Islet precursor cell (in vitro differentiated cells): ENCODE measurements around the gene MMP20.

Experiments used
- DNase-seq: peaks from one replicate; pipeline ENCODE4 v3.0.0-alpha.2; 2018

The MMP20 gene

DNA sequence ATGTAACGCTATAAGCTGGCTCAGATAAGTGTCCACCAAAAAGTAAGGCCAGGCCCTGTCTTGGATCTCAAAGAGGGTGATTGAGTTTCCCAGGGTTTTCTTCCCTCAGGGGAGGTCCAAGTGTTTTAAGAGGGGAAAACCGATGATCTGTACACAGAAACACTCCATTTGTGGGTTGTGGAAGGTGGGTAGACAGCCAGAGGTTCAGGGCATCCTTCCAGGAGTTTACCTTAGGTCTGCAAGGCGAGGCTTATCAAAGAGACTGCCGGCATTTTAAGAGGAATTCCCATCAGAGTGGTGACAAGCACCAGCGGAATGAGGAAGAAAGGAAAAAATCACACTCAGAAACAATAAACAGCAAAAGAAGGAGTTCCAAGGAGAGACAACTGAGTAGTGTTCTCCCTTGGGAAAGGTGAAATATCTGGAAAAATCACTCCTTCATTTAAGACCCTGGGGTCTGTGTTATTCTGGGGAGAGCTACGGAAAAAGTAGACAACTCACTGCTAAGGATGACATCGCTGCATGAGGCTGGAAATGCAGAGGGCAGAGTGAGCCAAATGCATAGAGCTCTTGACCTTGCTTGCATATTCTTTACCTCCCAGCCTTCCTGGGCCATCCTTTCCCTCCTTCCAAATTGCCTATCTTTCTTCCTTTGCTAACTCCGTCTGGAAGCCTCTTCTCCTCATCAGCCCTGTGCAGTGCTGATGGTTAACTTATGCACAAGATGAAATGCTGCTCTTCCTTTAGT, 72.5 kb downstream of the MMP20 start:
- peak; percentile 95 for DNase-seq

DNA sequence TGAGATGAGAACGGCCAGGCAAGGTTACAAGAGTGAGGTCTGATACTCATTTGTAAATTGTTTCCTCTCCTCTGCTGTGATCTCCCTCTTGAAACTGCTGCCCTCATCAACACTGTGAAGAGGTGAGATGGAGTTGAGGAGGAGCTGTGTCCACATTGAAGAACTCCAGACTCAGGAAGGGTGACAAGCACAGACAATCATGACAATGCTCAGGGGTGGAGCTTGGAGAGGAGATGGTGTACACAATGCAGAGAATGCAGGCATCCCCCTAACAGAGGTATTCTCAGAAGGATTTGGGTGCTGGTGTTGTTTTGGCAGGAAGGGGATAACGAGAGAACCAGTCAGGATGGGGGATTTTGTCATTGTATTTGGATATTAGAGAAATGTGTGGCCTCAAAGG, 73.1 kb downstream of the MMP20 start:
- DNase-seq, result peak; percentile 90

- DNase-seq, result peak; percentile 60
These were observed 73.9 kb downstream of the MMP20 start for GRCh38 chr11:102551169-102551781.

GRCh38 chr11:102546923-102547471, 78.1 kb downstream of the MMP20 start:
- DNase-seq, result no peak

DNA sequence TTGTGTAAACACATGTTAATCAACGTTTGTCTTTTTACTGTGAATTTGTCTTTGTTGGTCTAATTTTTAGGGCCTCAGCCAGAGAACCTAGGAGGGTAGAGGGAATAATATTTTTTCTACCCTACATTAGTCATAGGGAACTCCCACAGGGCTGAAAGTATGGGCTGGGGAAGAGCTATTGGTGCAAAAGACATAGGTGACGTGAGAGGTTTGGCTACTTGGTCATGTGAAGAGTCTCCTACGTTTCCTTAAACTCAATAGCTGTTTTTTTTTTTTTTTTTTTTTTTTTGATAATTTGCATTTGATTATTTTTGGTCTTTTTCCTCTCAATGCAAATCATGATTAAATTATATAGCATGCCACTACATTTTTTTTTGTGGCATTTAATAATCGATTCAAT, 78.7 kb downstream of the MMP20 start:
- no peak for DNase-seq

GRCh38 chr11:102545701-102546100, 79.4 kb downstream of the MMP20 start:
- DNase-seq, result no peak

DNA sequence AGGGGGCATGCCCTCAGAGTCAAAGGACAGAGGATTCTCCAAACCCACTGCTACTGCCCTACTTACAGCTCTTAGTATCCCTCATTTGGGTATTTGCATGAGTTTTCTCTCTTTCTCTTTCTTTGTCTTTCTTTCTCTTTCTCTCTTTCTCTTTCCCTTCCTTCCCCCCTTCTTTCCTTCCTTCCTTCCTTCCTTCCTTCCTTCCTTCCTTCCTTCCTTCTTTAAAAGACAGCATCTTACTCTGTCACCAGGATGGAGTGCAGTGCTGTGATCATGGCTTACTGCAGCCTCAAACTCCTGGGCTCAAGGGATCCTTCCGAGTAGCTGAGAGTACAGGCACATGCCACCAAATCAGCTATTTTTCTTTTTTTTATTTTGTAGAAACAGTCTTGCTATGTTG, 80.5 kb downstream of the MMP20 start:
- no peak for DNase-seq

- peak; percentile 72 for DNase-seq
These were observed 85.6 kb downstream of the MMP20 start for GRCh38 chr11:102539567-102539966.

GRCh38 chr11:102538932-102539331, 86.2 kb downstream of the MMP20 start:
- DNase-seq, result no peak

DNA sequence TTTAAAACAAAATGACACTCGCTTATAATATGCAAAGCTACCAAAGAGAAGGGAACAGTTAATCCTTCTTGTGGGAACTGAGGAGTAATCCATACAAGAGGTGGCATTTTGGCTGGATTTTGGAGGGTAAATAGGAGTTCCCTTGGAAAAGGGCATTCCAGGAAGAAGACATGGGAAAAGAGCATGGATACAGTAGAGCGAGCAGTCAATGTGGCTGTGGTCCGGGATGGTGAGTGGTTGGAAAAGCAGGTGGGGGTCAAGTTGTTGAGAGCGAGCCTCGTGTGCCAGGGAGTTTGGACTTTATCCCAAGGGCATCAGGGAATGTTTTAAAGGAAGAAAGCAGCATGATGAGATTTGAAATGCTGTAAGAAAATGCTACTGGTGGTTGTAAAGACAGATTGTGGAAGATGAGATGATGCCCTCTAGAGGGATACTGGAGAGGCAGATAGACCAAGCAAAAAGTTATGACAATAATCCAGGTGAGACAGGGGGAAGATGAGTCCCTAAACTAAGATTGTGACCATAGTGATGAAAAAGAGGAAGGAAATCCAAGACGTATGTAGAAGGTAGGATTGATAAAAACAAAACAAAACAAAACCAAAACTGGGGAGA, 90.8 kb downstream of the MMP20 start:
- no peak for DNase-seq

- peak; percentile 82 for DNase-seq
These were observed 94.6 kb downstream of the MMP20 start, which contains the start of gene MMP7 for GRCh38 chr11:102530558-102530957. MMP7 (minus strand) TSS chr11:102530747; CDS start chr11:102530700, 47 bp downstream.

DNA sequence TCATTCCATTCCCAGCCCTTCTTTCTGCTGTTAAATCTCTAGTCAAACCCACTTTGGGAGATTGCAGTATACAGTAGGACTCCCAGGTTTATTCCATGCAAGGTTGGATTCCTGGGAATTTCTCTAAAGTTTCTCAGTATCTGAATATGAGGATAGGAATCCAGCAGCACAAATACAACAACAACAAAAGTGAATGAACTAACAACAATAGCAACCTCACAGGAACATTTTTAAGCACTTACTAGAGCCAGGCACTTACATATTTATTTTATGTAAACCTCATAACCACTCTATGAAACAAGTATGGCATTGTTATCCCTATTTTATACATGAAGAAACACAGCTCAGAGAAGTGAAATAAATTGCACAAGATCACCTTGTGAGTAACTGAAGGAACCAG, 96.5 kb downstream of the MMP20 start:
- no peak for DNase-seq

- DNase-seq, result no peak
These were observed 97.4 kb downstream of the MMP20 start for GRCh38 chr11:102527684-102528083.

- no peak for DNase-seq
These were observed 98.1 kb downstream of the MMP20 start for GRCh38 chr11:102527041-102527440.
